ENCODE measurements around the gene GLIS1. TPM values are rescaled to one million over a fixed set of nuclear protein-coding genes. Genes with fewer than 3 reads are reported as not detected.

GLIS1 gene
- total and polyA plus RNA-seq, 2 donors (not counting 3 experiments of a cell fraction or from before 2014, with no cell fraction given), result not detected

GRCh38 chr1:53574621-53575020 is 164.3 kb downstream of the GLIS1 start:
- ChIA-PET CTCF (no interaction called here), POLR2A (no interaction called here)
- intact Hi-C loops (cut with micrococcal nuclease), result no loop called here
- Histone ChIP-seq H3K9me3 (replicated peaks; ENCODE audit: control insufficient read depth, insufficient read depth, low read length) (no peaks in the 10 kb centered on the region), H2AFZ (ENCODE audit: low read depth, low read length) (no peak overlapping the region), H3K27me3 (ENCODE audit: control insufficient read depth in 2 of 2, insufficient read depth in 2 of 2, low read length in 2 of 2) (peaks cover 3 to 4% of the 10 kb centered on the region in 2 experiments), H3K9me1 (replicated peaks; ENCODE audit: control insufficient read depth, extremely low read depth, insufficient read depth, low read length) (no peaks in the 10 kb centered on the region), H3K27ac (ENCODE audit: insufficient read depth, low read depth, low read length) (no peak overlapping the region), H3K4me3 (replicated peaks in 1 of 3; ENCODE audit: insufficient read depth in 1 of 3, low read depth in 1 of 3, low read length in 3 of 3) (no peak overlapping the region), H3K36me3 (ENCODE audit: control insufficient read depth in 2 of 2, extremely low read depth in 1 of 2, insufficient read depth in 2 of 2, low read length in 2 of 2) (no peaks in the 10 kb centered on the region), H3K9ac (replicated peaks; ENCODE audit: extremely low read depth, insufficient read depth, low read length) (no peak overlapping the region), H3K4me1 (ENCODE audit: control insufficient read depth, extremely low read depth, insufficient read depth, low read length) (no peaks in the 10 kb centered on the region), H3K79me2 (ENCODE audit: control insufficient read depth, insufficient read depth, low read length) (no peaks in the 10 kb centered on the region), H3K4me2 (ENCODE audit: insufficient read depth, low read length) (no peak overlapping the region), H4K20me1 (replicated peaks; ENCODE audit: control insufficient read depth, extremely low read depth, insufficient read depth, low read length) (no peaks in the 10 kb centered on the region)
- no peak for TF ChIP-seq POLR2AphosphoS5 (IDR thresholded peaks at IDR 0.05; ENCODE audit: insufficient read depth, low read depth, low read length)
- TF ChIP-seq MAX (IDR thresholded peaks at IDR 0.05; ENCODE audit: insufficient read depth, insufficient read length), result no peak
- no peak for TF ChIP-seq JUN (IDR thresholded peaks at IDR 0.05; ENCODE audit: borderline replicate concordance, insufficient read depth, insufficient read length, low read depth)
- no peak for TF ChIP-seq MYC (IDR thresholded peaks at IDR 0.05; ENCODE audit: low read depth, low read length)
- no peak for TF ChIP-seq FOS (IDR thresholded peaks at IDR 0.05; ENCODE audit: borderline replicate concordance, insufficient read depth, low read length)
- TF ChIP-seq GATA2 (IDR thresholded peaks at IDR 0.05; ENCODE audit: insufficient read depth, insufficient read length, low read depth, low read length), result no peak
- no peak for TF ChIP-seq POLR2A (IDR thresholded peaks at IDR 0.05; ENCODE audit: low read depth, low read length)
- TF ChIP-seq CTCF (IDR thresholded peaks at IDR 0.05; ENCODE audit: extremely low read depth in 1 of 2, insufficient read depth in 1 of 2, low read depth in 1 of 2, low read length in 2 of 2), result no peak
- TF ChIP-seq EZH2 (IDR thresholded peaks at IDR 0.05; ENCODE audit: borderline replicate concordance, low read depth, low read length, severe bottlenecking), result no peak
- BruUV-seq (replicated peaks), result no TSS peak
- no peak for FAIRE-seq
- dilution Hi-C loops (cut with MboI; ENCODE audit: extremely low pct_ligation_motif_present, low sequenced_read_pairs), result no loop called here
- no peak for DNase-seq (ENCODE audit: low read depth, low spot score)
